NCI-H1092 treated with DMSO at 0.1 percent for 48 hours (cell line): ENCODE data around the gene RRAGC.
"Not testable (repeated sequence)": the region's sequence is repeated elsewhere in the genome, so short reads cannot be mapped to it uniquely, and the experiment has no call there.

Experiments
- DNase-seq: peaks from one replicate; lab custom pipeline; 2025; lab: John Stamatoyannopoulos, UW

RRAGC gene

GRCh38 chr1:38852780-38853179 lies 6.8 kb downstream of the RRAGC start:
- no peak for DNase-seq

GRCh38 chr1:38848071-38848470 lies 11.5 kb downstream of the RRAGC start:
- DNase-seq, result no peak

DNA sequence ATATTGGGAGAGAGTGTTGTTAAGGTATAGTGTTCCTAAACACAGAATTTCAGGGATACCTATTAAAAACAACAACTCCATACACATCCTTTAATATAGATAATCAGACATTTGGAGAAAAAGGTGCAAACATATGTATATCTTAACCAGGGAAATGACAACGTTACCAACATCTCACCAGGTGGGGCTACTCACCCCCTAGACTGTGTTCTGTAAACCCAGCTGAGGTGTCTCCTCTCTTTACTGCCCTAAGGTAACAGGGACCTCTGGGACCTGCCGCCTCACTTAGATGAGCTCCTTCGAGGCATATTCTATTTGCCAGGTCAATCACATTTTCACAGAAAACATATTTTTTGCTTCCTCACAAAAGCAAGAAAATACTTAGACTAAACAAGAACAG lies 13.4 kb downstream of the RRAGC start:
- DNase-seq, result no peak

- DNase-seq, result not testable (repeated sequence)
Observed at GRCh38 chr1:38845088-38845487, 14.5 kb downstream of the RRAGC start.

- DNase-seq, result no peak
Observed at GRCh38 chr1:38840281-38840680, 19.3 kb downstream of the RRAGC start.

DNA sequence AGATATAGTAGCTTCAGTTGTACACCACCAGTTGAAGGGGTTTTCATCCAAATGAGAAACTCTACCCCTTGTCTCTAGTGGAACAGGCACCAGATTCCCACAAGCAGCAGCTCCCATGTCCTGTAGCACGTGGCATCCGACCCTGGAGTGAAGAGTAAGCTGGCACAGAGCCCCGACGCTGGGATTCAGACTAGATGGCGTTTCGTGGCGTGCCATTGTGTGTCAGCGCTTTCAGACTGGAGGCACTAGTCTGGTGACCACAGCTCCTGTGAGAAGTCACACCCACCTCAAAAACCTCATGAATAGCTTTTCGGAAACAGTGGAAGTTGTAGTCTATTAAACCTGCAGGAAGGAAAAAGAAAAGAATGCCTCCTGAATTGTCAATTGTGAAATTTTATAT lies 20.2 kb downstream of the RRAGC start:
- DNase-seq, result no peak

DNA sequence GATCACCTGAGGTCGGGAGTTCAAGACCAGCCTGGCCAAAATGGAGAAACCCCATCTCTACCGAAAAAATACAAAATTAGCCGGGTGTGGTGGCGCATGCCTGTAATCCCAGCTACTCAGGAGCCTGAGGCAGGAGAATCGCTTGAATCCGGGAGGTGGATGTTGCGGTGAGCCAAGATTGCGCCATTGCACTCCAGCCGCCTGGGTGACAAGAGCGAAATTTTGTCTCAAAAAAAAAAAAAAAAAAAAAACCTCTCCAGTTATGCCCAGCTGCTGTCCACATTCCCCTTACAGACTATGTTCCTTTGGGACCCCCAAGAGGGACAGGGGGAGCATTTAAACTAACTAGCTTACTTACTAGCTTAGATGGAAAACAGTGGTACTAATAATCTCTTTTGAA lies 23.3 kb downstream of the RRAGC start:
- DNase-seq, result not testable (repeated sequence)

DNA sequence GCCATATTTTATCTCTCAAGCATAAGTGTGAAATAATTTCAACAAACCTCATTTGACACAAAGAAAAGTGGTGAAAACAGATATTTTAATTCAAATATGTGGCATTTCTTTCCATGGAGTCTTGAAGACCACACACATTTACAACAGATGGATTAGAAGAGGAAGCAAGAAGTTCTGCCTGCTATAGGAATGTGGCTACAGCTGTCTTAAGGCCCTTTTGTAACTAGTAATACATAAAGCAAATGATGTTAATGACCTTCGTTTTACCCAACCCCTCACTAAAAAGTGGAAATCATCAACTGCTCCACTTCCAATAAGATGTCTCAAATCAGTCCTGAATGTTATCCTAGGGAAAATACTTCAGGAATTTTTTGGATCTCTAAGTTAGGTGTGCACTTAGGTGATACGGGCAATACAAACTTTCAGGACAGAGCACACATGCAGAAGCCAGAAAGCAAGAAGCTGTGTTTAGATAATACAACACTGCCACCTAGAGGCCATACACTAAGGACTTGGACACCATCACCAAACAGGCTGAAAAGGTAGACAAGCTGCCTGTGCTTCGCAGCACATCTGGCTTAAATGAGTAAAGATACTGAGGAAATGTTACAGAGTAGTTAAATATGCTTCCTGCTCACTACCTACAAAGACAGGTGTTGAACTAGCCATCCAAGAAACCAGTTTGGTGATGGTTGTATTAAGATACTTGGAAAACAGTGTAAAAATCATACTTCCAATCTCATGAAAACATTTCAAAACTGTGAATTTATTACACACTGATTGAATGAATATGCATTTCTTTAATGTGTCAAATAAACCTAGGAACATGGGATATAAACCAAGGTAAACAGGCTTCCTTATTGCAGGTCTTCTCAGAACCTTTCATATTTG lies 24.4 kb downstream of the RRAGC start:
- peak; percentile 89 for DNase-seq

DNA sequence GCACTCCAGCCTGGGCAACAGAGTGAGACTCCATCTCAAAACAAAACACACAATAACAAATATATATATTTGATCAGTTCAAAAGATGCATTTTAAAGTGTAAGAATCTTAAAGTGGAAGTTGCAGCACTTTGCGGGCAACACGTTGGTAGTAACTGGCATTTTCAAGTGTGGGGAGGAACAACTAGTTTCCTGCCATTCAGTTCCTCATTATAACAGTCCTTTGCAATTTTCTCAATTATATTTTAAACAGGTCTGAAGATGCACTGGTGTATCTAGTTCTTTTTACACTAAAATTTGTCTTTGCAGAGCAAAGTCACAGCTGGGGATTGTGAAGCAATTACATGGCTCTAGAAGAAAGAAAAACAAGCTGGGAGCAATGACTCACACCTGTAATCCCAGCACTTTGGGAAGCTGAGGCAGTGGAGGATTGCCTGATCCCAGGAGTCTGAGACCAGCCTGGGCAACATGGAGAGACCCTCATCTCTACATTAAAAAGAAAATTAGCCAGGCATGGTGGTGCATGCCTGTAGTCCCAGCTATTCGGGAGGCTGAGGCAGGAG lies 25.3 kb downstream of the RRAGC start:
- no peak for DNase-seq

GRCh38 chr1:38833146-38833545 lies 26.4 kb downstream of the RRAGC start:
- no peak for DNase-seq

GRCh38 chr1:38832370-38832734 lies 27.2 kb downstream of the RRAGC start:
- no peak for DNase-seq

- DNase-seq, result no peak
Observed at GRCh38 chr1:38831731-38832369, 27.7 kb downstream of the RRAGC start.

- no peak for DNase-seq
Observed at GRCh38 chr1:38829368-38829767, 30.2 kb downstream of the RRAGC start.

DNA sequence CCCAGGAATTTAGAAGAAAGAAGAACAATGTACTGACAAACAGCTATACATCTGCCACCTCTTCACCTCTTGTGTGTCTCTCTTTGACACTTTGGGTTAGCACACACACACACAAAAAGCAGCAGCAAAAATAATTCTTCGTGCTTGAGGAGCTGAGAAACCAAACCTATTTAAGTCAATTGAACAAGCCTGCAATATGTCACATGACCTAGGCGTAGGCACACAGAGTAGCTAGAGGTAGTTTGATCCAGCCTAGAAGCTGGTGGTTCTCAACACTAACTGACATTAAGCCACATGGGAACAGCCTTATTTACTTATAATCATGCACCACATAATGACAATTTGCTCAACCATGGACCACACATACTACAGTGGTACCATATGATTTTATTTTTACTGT lies 32.3 kb downstream of the RRAGC start:
- DNase-seq, result no peak

GRCh38 chr1:38826886-38827285 lies 32.7 kb downstream of the RRAGC start:
- no peak for DNase-seq

DNA sequence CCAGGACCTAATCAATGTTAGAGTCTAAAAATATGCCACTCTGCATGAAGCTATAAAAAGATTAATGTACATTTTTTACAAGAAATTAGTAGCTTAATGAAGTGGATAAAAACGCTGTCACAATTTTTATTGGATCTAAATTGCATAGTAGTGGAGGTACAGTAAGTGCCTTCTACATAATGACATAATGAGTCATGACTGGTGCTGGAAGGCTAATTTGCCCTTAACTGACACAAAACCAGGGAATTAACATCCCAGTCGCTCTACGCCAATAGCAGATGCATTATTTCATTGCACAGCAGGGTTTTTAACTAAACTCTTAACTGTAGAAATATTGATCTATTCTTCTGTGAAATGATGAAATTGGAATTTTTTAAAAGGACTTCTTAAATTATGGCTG lies 33.3 kb downstream of the RRAGC start:
- no peak for DNase-seq

DNA sequence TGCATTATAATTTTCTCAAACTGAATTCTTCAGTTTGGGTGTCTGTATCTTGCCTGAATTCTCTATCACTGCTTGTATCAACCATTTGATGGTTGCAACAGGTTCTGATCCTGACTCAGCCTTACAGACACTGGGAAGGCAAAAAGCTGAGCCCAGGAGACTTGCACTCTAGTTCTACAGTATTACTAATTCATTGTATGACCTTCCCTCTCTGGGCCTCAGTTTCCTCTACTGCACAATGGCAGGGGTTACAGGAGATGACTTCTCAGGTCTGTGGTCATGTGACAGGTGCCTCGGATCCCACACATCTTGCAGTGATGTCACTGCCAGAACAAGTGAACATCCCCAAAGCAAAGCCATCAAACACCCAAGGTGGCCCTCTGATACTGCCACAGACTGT lies 38.7 kb downstream of the RRAGC start:
- no peak for DNase-seq

- no peak for DNase-seq
Observed at GRCh38 chr1:38819516-38819915, 40.1 kb downstream of the RRAGC start.

DNA sequence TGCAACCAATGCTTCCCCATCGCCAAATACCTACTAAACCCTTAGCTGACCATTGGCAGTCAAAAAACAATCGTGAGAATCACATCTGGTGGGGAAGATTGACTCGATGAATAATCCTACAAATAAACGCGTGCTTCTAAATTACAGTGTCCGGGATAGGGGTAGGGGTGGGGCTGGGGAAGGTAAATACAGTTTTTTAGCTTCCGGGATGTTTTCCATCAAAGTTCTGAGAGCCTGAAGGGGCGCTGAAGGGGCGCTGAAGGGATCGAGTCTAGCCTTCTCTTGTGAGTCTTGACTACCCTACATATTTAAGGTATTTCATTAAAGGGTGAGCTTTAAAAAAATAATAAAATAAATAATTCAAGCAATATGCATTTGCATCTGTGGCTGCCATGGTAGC lies 40.5 kb downstream of the RRAGC start:
- DNase-seq, result no peak

- no peak for DNase-seq
Observed at GRCh38 chr1:38818175-38818976, 41.2 kb downstream of the RRAGC start.

DNA sequence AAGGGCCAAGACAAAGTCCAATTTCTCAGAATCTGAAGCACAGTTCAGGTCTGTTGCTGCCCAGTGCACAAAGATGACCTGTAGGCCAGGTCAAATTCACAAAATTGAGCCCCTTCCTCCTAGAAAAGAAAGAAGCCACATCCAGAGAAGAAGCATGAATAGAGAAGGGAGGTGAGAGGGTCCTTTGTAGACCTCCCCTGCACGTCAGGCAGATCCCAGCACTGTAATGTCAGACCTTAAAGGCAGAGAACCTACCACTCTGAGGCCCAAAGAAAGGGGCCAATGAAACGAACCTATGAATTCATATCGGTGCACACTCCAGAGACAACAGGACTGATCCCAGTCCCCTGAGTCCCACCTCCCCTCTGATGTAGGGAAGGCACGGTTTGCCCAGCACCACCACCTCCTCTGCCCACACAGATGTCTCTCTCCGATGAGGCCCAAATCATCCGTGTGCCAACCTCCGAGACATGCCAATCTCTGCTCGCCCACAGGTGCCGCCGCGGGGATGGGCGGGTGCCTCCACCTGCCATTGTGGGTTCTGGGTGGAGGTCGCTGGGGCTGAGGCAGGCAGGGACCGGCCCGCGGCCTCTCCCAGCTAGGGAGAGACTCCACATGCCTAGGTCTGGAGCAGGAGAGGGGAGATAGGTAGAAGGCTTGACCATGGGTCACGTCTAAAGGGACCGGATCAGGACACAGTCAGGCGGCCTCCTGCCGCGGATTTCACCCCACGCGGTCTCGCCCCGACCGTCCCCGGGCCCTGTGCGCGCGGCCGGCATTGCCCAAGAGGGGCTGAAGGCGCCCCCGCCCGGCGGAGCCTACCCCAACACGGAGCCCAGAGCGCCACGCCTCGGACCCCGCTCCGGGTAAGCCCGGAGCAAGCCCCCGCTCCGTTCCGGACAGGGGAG lies 42.1 kb downstream of the RRAGC start:
- DNase-seq, result no peak
